CD4-positive, alpha-beta T cell treated with Interleukin-10 for 1 hour (primary cell): Measurements from ENCODE around the gene SLC12A7.

Experiments
- DNase-seq: peaks from one replicate; pipeline ENCODE4 v3.0.0-alpha.2; 2020

The SLC12A7 gene

GRCh38 chr5:1047332-1047965 lies 64.4 kb downstream of the SLC12A7 start:
- DNase-seq, result no peak

GRCh38 chr5:1045960-1046560 lies 65.8 kb downstream of the SLC12A7 start:
- no peak for DNase-seq

DNA sequence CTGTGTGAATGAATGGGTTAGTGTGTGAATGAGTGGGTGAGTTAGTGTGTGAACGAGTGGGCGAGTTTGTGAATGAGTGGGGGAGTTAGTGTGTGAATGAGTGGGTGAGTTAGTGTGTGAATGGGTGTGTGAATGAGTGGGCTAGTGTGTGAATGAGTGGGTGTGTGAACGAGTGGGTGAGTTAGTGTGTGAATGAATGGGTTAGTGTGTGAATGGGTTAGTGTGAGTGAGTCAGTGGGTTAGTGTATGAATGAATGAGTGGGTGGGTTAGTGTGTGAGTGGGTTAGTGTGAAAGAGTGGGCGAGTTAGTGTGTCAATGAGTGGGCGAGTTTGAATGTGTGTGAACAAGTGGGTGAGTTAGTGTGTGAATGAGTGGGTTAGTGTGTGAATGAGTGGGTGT lies 67.7 kb downstream of the SLC12A7 start:
- DNase-seq, result no peak

GRCh38 chr5:1043327-1043726 lies 68.5 kb downstream of the SLC12A7 start:
- no peak for DNase-seq

- DNase-seq, result no peak
Observed at GRCh38 chr5:1042626-1043025, 69.2 kb downstream of the SLC12A7 start.

DNA sequence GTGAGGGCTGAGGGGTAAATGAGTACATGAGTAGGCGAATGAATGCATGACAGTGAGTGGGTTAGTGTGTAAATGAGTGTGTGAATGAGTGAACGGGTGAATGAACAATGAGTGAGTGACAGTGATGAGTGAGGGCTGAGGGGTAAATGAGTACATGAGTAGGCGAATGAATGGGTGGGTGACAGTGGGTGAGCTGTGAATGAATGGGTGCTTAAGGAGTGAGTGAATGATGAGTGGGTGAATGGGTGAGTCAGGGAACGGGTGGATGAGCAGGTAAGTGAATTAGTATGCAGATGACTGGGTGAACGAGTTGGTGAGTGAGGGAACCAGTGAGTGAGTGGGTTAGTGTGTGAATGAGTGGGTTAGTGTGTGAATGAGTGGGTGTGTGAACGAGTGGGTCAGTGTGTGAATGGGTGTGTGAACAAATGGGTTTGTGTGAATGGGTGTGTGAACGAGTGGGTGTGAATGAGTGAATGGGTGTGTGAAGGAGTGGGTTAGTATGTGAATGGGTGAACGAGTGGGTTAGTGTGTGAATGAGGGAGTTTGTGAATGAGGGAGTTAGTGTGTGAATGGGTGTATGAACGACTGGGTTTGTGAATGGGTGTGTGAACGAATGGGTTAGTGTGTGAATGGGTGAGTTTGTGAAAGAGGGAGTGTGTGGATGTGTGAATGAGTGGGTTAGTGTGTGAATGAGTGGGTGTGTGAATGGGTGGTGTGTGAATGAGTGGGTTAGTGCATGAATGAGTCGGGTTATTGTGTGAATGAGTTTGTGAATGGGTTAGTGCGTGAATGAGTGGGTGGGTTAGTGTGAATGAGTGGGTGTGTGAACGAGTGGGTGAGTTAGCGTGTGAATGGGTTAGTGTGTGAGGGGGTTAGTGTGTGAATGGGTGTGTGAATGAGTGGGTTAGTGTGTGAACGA lies 70.4 kb downstream of the SLC12A7 start:
- no peak for DNase-seq

GRCh38 chr5:1040571-1040970 lies 71.3 kb downstream of the SLC12A7 start:
- no peak for DNase-seq

DNA sequence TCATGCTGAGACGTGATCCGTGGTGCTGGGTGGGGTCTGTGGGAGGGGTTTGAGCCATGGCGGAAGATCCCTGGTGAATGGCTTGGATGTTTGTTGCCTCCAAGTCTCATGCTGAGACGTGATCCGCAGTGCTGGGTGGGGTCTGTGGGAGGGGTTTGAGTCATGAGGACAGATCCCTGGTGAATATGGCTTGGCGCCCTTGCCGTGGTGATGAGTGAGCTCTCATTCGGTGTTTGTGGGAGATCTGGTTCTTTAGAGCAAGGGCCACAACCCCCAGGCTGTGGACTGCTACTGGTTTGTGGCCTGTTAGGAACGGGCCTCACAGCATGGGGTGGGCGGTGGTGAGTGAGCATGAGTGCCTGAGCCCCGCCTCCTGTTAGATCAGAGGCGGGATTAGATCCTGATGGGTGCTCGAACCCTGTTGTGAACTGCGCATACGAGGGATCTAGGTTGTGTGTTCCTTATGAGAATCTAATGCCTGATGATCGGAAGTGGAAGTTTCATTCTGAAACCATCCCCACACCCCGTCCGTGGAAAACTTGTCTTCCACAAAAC lies 72.1 kb downstream of the SLC12A7 start:
- no peak for DNase-seq

DNA sequence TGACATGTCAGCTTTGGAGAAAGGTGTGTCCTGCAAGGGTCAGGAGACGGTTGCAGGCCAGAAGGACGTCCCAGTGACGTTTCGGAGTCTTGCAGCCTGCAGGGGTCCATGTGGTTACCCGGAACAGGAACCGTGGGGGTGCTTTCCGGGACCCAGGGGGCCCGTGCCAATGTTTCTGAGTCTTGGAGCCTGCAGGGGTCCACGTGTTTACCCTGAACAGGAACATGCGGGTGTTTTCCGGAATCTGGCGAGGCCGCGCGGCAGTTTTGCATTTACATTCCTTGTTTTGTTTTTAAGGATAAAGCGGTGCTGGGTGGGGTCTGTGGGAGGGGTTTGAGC lies 72.7 kb downstream of the SLC12A7 start:
- DNase-seq, result no peak

GRCh38 chr5:1038417-1039209 lies 73.2 kb downstream of the SLC12A7 start:
- no peak for DNase-seq

- DNase-seq, result no peak
Observed at GRCh38 chr5:1037671-1038416, 74.0 kb downstream of the SLC12A7 start.

DNA sequence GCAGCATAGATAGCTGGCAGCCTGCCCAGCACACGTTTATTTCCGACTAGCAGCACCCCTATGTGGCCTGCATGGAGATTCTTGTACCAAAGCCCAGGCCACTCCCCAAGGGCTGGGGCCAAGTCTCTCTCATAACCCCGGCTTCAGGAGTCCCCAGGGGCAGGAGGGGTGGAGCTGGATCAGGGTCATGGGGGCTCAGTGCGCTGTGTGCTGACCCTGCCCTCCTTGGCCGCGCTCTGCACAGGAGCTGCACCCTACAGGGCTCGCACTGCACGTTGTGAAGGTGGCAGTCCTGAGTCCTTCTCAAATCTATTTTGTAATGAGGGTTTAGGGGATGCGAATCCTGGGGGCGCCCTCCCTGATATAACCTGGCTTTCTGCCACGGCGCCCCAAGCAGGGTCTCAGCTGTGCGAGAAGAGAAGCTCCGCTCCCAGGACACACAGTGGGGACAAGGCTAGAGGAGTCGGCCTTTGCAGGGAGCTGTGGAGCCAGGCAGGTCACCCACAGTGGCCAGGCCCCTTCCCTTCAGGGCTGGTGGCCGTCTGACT lies 74.7 kb downstream of the SLC12A7 start:
- DNase-seq, result no peak

DNA sequence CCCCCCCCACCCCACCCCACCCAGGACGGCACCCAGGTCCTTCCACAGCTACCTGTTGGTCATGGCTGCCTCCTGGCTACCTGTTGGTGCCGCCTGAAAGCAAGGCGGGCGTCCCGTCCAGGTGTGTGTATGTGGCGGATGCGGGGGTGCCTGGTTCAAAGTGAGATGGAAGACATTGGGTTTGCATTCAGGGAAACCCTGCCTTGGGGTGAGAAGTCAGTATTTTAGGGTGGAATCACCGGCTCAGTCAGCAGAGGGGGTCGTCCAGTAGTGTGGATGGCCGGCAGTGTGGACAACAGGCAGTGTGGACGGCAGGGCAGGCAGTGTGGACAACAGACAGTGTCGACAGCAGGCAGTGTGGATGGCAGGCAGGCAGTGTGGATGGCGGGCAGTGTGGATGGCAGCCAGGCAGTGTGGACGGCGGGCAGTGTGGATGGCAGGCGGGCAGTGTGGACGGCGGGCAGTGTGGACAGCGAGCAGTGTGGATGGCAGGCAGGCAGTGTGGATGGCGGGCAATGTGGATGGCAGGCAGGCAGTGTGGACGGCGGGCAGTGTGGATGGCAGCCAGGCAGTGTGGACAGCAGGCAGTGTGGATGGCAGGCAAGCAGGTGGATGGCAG lies 75.2 kb downstream of the SLC12A7 start:
- no peak for DNase-seq

DNA sequence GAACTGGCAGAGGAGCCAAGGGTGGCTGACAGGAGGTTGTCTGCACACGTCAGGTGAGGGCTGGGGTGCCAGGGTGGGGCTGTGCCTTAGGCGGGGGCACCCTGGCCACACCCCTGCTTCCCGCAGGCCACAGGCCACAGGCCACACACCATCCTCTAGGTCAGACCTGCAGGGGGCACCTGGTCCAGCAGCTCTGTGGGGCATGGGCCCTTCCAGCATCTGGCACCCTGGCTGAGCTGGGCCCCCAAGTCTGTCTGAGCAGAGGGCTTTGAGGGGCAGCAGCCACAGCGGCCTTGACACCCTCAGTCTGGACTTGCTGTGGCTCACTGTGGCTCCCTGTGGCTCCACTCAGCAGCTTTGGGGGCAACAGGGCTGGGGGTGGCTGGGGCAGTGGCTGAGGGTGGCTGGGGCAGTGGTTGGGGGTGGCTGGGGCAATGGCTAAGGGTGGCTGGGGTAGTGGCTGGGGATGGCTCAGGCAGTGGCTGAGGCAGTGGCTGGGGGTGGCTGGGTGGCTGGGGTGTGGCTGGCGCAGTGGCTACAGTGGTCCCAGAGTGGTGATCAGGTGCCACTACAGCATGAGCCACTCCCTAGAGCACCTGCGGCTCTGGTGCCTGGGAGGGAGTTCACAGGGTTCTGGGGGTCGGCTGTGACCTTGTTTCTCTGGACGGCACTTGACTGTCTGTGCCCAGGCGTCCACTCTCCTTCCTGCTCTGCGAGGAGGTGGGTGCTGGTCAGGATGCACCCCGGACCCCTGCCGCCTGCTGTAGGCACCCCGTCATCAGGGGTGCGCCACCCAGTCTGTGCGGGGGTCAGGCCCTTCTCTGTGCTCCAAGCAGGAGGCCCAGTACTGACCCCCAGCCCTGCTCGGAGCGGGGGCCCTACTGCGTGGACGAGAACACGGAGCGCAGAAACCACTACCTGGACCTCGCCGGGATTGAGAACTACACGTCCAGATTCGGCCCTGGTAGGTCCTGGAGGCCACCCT lies 76.2 kb downstream of the SLC12A7 start:
- no peak for DNase-seq

GRCh38 chr5:1034986-1035385 lies 76.9 kb downstream of the SLC12A7 start:
- DNase-seq, result no peak

GRCh38 chr5:1034421-1034905 lies 77.4 kb downstream of the SLC12A7 start:
- DNase-seq, result no peak

GRCh38 chr5:1033606-1034420 lies 78.0 kb downstream of the SLC12A7 start:
- DNase-seq, result no peak

- no peak for DNase-seq
Observed at GRCh38 chr5:1033178-1033577, 78.7 kb downstream of the SLC12A7 start.

- no peak for DNase-seq
Observed at GRCh38 chr5:1032551-1033027, 79.3 kb downstream of the SLC12A7 start.
